Stimulated activated CD4-positive, alpha-beta T cell treated with anti-CD3 and anti-CD28 coated beads, Interleukin-4, amount 100 ng/mL, for 1 hour (primary cell): ENCODE data around the gene SNX21.
"Not testable (repeated sequence)": the region's sequence is repeated elsewhere in the genome, so short reads cannot be mapped to it uniquely, and the experiment has no call there.

Experiments used
- DNase-seq: peaks from one replicate; pipeline ENCODE4 v3.0.0-alpha.2; 2020

SNX21 gene

DNA sequence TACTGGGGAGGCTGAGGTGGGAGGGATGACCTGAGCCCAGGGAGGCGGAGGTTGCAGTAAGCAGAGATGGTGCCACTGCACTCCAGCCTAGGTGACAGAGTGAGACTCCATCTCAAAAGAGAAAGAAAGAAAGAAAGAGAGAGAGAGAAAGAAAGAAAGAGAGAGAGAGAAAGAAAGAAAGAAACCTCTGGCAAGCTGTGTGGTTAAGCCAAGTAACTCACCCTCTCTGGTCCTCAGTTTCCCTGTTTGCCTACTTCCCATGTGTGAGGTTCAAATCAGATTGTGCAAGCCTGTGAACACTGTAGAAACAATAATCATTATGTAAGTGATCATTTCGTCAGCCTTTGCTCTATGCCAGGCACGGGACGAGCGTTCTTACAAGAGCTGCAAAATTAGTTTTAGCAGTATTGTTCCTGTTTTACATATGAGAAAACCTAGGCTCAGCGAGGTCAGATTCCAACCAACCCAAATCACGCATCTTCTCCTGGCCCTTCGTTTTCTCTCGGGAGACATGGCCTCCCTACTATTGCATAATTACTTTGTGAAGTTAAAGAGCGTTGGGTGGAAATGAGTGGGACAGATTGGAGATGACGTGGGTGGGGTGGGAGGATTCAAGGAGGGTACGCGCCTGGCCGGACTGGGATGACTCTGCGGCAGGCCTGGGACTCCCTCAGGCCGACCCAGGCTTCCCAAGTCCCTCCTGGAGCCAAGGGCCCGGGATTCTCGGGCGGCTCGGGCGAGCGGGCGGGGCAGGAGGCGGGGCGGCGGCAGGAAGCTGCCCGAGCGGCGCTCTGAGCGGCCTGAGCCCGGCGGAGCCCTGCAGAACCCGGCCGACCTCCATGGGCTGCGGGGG lies at the start of gene SNX21:
TSS of gene SNX21 (plus strand) at position 770 of the 853 bp plus-strand sequence. CDS start 121 bp downstream, outside the sequence.
- peak; percentile 22 for DNase-seq

DNA sequence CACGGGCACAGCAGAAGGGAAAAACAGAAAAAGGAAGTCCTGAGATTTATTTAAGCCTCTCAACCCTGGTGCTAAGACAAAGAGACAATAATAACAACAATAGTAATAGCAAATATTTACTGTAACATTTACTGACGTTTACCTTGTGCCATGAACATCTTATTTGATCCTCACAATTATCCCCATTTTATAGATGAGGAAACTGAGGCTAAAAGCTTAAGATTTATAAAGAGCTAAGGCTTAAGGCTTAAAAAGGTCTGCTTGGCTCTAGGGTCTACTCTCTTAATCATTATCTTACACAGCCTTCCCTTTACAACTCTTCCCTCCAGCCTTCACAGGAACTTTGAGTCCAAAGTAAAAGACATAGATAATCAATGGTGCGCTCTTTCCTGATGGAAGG lies 45.2 kb upstream of the SNX21 start:
- DNase-seq, result no peak

DNA sequence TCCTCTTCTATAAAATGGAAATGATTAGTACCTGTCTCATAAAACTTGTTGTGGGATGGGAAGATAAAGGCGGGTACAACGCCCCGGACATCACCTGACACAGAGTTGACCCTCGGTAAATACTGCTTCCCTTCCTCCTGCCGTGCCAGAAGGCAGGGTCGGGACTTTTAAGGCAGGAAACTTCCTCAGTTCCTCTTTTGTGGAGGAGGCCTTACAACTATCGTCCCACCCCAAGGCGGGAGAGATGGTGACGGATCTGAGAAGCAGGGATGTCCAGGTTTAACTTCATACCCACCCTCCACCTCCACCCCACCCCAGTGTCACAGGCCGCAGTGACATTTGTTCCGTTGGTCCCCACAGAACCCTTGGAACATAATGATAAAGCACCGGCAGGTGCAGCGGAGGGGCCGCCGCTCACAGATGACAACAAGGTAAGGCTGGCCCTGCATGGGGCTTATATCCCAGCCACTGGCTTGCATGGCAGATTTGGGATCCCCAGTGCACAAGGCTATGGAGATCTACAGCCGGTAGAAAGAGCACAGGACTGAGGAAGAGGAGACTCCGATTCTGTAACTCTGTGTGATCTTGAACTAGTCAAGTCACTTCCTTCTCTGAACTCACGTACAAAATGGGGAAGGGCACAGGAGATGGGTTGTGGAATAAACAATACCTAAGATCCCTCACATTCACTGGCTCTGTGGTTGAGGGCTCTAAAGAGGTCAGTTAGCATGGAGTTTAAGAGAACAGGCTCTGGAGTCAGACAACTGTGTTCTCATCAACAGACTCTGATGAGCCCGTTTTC lies 41.1 kb upstream of the SNX21 start:
- DNase-seq, result peak; percentile 3

DNA sequence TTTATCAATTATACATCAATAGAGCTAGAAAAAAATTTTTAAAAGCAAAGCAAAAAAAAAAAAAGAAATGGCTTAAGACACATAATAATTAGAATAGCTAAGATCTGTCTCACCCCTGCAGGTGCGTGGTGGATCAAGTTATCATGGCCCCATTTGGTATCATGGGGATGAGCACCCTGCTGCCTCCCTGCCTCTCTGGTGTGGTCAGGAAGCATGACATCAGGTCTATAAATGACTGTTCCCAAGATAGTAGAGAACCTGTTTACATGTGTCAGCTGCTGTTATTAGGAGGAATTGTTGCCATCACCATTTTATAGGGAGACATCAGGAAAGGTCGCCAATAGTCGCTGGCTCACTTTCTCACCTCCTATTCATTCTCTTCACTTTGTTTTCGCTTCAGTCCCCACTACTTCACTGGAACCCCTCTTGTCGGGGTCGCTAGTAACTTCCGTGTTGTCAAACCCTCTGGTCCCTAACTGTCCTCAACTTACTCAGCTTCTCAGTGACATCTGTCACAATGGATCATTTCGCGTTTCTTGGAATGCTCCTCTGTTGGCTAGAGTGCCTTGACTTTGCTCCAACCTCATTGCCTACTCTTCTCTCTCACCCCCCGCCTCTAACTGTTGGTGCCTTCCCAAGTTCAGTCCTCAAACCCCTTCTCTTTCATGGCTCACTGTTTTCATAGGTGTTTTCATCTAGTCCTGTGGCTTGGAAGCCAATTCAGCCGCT lies 37.1 kb upstream of the SNX21 start:
- DNase-seq, result no peak

DNA sequence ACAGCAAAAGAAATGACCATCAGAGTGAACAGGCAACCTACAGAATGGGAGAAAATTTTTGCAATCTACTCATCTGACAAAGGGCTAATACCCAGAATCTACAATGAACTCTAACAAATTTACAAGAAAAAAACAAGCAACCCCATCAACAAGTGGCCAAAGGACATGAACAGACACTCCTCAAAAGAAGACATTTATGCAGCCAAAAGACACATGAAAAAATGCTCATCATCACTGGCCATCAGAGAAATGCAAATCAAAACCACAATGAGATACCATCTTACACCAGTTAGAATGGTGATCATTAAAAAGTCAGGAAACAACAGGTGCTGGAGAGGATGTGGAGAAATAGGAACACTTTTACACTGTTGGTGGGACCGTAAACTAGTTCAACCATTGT lies 36.1 kb upstream of the SNX21 start:
- DNase-seq, result not testable (repeated sequence)

DNA sequence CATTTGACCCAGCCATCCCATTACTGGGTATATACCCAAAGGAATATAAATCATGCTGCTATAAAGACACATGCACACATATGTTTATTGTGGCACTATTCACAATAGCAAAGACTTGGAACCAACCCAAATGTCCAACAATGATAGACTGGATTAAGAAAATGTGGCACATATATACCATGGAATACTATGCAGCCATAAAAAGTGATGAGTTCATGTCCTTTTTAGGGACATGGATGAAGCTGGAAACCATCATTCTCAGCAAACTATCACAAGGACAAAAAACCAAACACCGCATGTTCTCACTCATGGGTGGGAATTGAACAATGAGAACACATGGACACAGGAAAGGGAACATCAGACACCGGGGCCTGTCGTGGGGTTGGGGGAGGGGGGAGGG lies 35.6 kb upstream of the SNX21 start:
- not testable (repeated sequence) for DNase-seq

GRCh38 chr20:45798935-45799642 lies 34.5 kb upstream of the SNX21 start:
- peak; percentile 54 for DNase-seq

DNA sequence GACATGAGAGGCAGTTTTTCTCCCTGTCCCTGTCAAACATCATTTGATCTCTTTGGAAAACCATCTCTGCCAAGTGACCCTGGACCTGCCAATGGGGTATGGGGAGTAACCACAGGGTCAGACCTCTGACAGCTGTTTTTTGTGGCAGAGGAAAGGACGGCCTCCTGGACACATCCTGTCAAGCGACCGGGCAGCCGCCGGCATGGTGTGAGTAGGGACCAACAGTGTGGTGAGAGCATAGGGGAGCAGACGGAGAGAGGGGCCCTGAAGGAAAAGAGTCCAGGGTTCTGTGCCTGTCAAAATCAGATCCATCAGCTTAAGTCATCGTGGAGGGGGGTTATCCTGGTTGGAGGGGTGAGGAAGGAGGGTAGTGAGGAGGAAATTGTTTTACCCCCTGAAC lies 31.7 kb upstream of the SNX21 start:
- DNase-seq, result no peak

- DNase-seq, result no peak
Observed at GRCh38 chr20:45810191-45810970, 23.2 kb upstream of the SNX21 start.

- peak; percentile 91 for DNase-seq
Observed at GRCh38 chr20:45812157-45813005, 21.2 kb upstream of the SNX21 start, which contains the start of gene UBE2C. UBE2C (plus strand) TSS chr20:45812644; CDS start chr20:45812696, 52 bp downstream.

GRCh38 chr20:45813006-45813340 lies 20.6 kb upstream of the SNX21 start:
- no peak for DNase-seq

DNA sequence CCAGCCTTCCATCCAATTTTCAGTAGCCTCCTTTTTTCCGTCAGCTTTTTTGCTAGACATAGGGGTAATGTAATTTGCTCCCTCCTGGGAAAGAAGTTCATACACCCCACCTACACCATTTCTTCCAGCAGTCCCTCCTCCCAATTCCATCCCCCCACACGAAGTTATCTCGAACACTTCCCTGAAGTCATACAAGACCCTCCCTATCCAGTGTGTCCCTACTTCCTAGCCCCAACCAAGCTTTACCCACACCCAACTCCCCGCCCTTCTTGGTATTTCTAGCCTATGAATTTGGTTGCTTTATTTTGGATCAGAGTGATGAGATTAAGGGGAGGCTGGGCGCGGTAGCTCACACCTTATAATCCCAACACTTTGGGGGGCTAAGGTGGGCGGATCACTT lies 20.1 kb upstream of the SNX21 start:
- no peak for DNase-seq

DNA sequence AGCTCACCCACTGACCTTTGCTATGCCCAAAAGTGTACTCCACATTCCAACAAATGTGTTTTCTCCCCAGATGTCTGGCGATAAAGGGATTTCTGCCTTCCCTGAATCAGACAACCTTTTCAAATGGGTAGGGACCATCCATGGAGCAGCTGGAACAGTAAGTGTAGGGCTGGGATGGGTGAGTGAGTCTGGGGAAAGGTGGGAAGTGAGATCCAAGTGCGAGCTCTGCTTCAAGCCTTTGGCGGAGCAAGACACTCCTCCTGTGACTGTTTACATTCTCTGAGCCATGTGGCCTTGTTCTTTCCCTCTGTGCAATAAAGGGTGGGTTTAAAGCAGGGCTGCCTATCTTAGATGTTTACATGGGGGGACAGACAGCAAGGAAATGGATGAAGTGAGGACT lies 19.3 kb upstream of the SNX21 start:
- no peak for DNase-seq

- no peak for DNase-seq
Observed at GRCh38 chr20:45816951-45817350, 16.6 kb upstream of the SNX21 start.

GRCh38 chr20:45817376-45818194 lies 16.0 kb upstream of the SNX21 start:
- no peak for DNase-seq

- DNase-seq, result no peak
Observed at GRCh38 chr20:45818239-45818638, 15.4 kb upstream of the SNX21 start.

- no peak for DNase-seq
Observed at GRCh38 chr20:45819466-45819865, 14.1 kb upstream of the SNX21 start.

DNA sequence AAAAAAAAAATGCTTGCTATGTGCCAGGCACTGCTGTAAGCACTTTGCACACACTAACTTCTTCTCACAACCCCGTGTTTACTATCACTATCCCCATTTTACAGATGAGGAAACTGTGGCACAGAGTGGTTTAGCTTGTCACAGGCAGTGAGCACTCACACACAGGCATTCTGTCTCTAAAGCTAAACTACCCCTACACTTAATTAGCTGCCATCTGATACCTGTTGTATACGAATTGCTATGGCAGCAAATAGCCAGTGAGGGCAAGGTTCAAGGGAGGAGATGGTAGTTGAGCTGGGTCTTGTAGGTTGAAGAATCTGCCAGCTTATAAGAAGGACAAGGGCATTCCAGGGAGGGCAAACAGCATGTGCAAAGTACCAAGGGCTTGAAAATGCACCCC lies 11.7 kb upstream of the SNX21 start:
- no peak for DNase-seq

DNA sequence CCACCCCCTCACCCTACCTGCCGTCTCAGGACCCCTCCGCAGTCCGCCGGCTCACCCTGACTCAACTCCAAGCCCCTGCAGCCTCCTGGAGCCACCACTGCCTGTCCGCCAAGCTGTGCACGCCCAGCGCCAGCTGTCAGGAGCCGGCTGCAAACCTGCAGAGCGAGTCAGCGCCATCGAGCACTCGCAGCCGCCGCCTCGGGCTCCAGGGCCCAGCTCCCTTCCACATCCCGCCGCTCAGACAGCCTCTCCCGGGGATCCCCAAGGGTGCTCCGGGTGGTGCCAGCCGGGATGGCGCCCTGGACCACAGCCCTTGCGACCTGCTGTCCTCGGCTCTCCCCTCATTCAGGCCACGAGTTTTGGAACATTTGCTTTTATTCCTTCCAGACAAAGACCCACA lies 10.7 kb upstream of the SNX21 start:
- DNase-seq, result no peak
